Fibroblast of mammary gland (primary cell): Measurements from ENCODE around the gene PRDM16.

Experiments
- DNase-seq: peaks from one replicate; pipeline ENCODE4 v3.0.0-alpha.2; 2010; ENCODE audit warnings: low read depth
- H3K4me3 ChIP-seq: 2 replicates; pipeline ENCODE4 v1.5.1; 2011; ENCODE audit warnings: low read depth, mild to moderate bottlenecking, low read length, moderate library complexity; ENCODE audit not compliant: control insufficient read depth
- TF ChIP-seq, protein P1 (sequence below): conservative IDR thresholded peaks from 2 replicates; pipeline ENCODE4 v1.5.1; 2011; ENCODE audit warnings: low read depth, low read length, inconsistent platforms; ENCODE audit not compliant: control insufficient read depth, insufficient read depth

The PRDM16 gene

GRCh38 chr1:3072391-3073185 lies 3.6 kb downstream of the PRDM16 start:
- DNase-seq = no peak
- TF ChIP-seq, protein P1, sequence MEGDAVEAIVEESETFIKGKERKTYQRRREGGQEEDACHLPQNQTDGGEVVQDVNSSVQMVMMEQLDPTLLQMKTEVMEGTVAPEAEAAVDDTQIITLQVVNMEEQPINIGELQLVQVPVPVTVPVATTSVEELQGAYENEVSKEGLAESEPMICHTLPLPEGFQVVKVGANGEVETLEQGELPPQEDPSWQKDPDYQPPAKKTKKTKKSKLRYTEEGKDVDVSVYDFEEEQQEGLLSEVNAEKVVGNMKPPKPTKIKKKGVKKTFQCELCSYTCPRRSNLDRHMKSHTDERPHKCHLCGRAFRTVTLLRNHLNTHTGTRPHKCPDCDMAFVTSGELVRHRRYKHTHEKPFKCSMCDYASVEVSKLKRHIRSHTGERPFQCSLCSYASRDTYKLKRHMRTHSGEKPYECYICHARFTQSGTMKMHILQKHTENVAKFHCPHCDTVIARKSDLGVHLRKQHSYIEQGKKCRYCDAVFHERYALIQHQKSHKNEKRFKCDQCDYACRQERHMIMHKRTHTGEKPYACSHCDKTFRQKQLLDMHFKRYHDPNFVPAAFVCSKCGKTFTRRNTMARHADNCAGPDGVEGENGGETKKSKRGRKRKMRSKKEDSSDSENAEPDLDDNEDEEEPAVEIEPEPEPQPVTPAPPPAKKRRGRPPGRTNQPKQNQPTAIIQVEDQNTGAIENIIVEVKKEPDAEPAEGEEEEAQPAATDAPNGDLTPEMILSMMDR = no peak
- no peak overlapping the region for H3K4me3 ChIP-seq

- TF ChIP-seq, protein P1 = no peak
- H3K4me3 ChIP-seq = no peak overlapping the region
- DNase-seq = no peak
Measured at GRCh38 chr1:3073186-3073488, 4.1 kb downstream of the PRDM16 start.

GRCh38 chr1:3073489-3074296 lies 4.7 kb downstream of the PRDM16 start:
- TF ChIP-seq, protein P1 = no peak
- DNase-seq = no peak
- H3K4me3 ChIP-seq = no peak overlapping the region

DNA sequence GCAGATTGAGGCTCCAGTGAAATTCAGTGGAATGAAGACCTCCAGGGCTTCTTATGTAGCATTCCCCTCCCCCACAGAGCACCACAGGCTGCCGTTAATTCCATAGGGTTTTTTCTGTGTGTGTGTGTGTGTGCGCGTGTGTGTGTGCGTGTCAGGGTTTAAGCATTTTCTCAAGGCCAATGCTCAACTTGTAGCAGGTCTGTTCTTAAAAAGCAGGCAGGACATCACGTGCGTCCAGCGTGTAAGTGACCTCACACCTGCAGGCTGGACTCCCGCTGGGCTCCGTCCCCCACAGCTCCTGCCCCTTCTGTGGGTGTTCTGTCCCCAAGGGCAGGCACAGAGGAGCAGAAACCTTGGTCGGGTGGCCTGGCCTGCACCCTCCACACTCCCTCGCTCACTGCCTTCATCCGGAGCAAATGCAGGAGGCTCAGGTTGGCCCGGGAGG lies 5.3 kb downstream of the PRDM16 start:
- DNase-seq = no peak
- TF ChIP-seq, protein P1 = no peak
- H3K4me3 ChIP-seq = no peak overlapping the region

GRCh38 chr1:3074800-3075199 lies 5.8 kb downstream of the PRDM16 start:
- TF ChIP-seq, protein P1 = no peak
- H3K4me3 ChIP-seq = no peak overlapping the region
- DNase-seq = no peak

DNA sequence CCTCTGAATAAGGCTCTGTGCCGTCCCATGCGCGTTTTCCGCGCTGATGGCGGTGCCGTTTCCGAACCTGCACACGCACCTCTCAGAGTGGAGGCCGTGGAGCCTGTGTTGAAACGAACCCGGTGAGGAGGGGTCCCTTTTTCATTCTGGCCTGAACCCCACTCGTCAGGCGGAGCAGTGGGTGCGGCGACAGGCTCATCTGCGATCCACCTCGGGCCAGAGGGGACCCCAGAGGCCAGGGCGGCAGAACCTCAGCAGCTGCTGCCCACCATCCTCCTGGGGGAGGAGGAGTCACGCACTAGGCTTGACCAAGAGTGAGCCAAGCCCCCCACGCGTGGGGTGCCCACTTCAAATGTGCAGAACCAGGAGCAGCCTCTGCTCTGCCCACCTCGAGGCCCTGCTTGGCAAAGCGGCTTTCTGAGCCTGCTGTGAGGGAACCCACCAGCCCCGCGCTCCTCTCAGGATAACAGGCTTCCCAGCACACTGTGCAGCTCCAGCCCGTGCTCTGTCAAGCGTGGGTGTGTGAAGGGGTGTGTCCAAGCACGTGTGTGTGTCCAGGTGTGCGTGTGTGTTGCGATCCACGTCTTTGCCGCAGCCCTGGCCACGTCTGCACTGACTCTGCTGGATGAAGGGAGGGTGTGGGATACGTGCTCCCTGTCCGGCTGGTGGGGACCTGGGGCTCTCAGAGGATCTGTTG lies 6.8 kb downstream of the PRDM16 start:
- DNase-seq = no peak
- H3K4me3 ChIP-seq = no peak overlapping the region
- TF ChIP-seq, protein P1 = no peak
